ENCODE data around the gene CDYL2.
"Not testable (repeated sequence)": the region's sequence is repeated elsewhere in the genome, so short reads cannot be mapped to it uniquely, and the experiment has no call there.

CDYL2 gene

GRCh38 chr16:80828495-80828894 lies 24.1 kb upstream of the CDYL2 start:
- in situ Hi-C loops (cut with HindIII; ENCODE audit: low sequenced_read_pairs) = no loop called here
- TF ChIP-seq CTCF (IDR thresholded peaks at IDR 0.05; ENCODE audit: low read depth, low read length) = no peak
- H3K4me3 ChIP-seq (ENCODE audit: low read depth, low read length) = no peak overlapping the region
- DNase-seq (ENCODE audit: low read depth, low spot score) = no peak

GRCh38 chr16:80827007-80827406 lies 22.6 kb upstream of the CDYL2 start:
- no peak overlapping the region for H3K4me3 ChIP-seq (ENCODE audit: low read depth, low read length)
- in situ Hi-C loops (cut with HindIII; ENCODE audit: low sequenced_read_pairs) = no loop called here
- DNase-seq (ENCODE audit: low read depth, low spot score) = no peak
- no peak for TF ChIP-seq CTCF (IDR thresholded peaks at IDR 0.05; ENCODE audit: low read depth, low read length)

- H3K4me3 ChIP-seq (ENCODE audit: low read depth, low read length) = no peak overlapping the region
- in situ Hi-C loops (cut with HindIII; ENCODE audit: low sequenced_read_pairs) = no loop called here
- DNase-seq (ENCODE audit: low read depth, low spot score) = no peak
- no peak for TF ChIP-seq CTCF (IDR thresholded peaks at IDR 0.05; ENCODE audit: low read depth, low read length)
Measured at GRCh38 chr16:80825365-80825758, 21.0 kb upstream of the CDYL2 start.

DNA sequence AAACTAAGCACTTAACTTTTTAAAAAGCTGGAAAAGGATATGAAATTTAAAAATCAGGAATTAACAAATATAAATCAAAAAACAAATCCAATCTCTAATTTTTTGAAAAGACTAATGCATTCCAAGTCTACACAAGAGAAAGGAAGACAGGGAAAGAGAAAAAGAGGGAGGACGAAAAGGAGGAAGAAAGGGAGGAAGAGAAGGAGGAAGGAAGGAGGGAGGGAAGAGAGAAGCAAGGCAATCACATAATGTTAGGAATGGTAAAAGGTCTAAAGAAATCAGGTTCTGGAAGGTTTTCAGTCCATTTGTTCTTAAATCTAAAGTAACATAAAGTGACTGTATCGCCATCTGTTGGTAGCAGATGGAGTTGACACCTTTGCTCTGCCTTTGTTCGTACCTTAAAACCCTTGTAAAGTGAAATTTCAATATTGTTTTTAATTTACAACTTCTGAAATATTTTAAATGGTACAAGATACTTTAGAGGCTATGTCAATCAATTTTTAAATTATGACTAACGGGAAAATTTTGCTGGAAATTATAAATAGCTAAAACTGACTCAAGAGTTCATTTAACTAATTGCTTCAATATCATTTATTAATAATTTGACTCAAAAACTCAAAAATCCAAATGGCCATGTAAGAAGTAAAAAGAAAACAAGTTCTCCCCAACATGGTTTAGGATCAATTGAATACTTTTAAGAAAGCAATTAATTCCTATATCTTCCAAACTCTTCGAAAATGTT lies 20.4 kb upstream of the CDYL2 start:
- peak; percentile 77 for TF ChIP-seq CTCF (IDR thresholded peaks at IDR 0.05; ENCODE audit: low read depth, low read length)
- DNase-seq (ENCODE audit: low read depth, low spot score) = peak; percentile 80
- H3K4me3 ChIP-seq (ENCODE audit: low read depth, low read length) = no peak overlapping the region
- in situ Hi-C loops (cut with HindIII; ENCODE audit: low sequenced_read_pairs) = no loop called here

DNA sequence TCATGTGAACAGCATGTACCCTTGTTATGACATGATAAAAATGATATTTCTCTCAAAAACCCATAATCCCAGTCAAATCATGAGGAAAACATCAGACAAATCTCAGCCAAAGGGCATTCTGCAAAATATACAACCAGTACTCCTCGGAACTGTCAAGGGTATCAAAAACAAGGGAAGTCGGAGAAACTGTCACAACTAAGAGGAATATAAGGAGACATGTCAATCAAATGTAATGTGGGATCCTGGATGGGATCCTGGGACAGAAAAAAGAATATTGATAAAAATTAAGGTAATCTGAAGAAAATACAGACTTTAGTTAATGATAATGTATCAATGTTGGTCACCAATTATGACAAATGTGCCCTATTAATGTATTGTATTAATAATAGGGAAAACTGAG lies 15.6 kb upstream of the CDYL2 start:
- in situ Hi-C loops (cut with HindIII; ENCODE audit: low sequenced_read_pairs) = no loop called here
- DNase-seq (ENCODE audit: low read depth, low spot score) = no peak
- no peak overlapping the region for H3K4me3 ChIP-seq (ENCODE audit: low read depth, low read length)
- no peak for TF ChIP-seq CTCF (IDR thresholded peaks at IDR 0.05; ENCODE audit: low read depth, low read length)

DNA sequence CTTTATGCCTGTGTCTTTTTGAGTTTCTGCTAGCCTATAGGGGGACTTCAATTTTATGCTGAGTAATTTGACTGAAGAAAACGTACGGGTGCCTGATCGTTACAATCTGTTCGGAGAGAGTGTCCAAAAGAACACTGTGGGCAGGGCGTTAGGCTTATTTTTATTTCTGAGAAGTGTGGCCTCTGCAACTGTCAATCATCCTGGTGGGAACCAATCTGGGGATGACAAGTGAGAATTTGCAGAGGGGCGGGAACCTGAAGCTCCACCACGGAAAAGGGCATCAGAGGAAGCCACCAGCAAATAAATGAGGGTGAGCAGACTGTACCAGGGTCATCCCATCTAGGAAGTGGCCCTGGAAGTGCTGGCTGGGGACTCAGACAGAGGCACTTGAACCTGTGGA lies 12.0 kb upstream of the CDYL2 start:
- no peak for DNase-seq (ENCODE audit: low read depth, low spot score)
- no peak overlapping the region for H3K4me3 ChIP-seq (ENCODE audit: low read depth, low read length)
- no peak for TF ChIP-seq CTCF (IDR thresholded peaks at IDR 0.05; ENCODE audit: low read depth, low read length)
- in situ Hi-C loops (cut with HindIII; ENCODE audit: low sequenced_read_pairs) = no loop called here

GRCh38 chr16:80815278-80815677 lies 10.9 kb upstream of the CDYL2 start:
- DNase-seq (ENCODE audit: low read depth, low spot score); in situ Hi-C loops (cut with HindIII; ENCODE audit: low sequenced_read_pairs); H3K4me3 ChIP-seq (ENCODE audit: low read depth, low read length): not testable (repeated sequence)

Measured in astrocyte of the spinal cord (primary cell).